GM21390 (cell line): ENCODE results near the gene CAMKV.
"Not testable (repeated sequence)": the region's sequence is repeated elsewhere in the genome, so short reads cannot be mapped to it uniquely, and the experiment has no call there.

Source experiments
- ATAC-seq: cut with Tn5 transposase; IDR thresholded peaks from one replicate; pipeline ENCODE4 v1.9.1; 2021; ENCODE audit not compliant: unreplicated experiment

Gene CAMKV

GRCh38 chr3:49869525-49870126, at the start of gene CAMKV:
Gene CAMKV, minus strand, starts transcription at chr3:49869906. Its CDS starts 7,518 bp downstream, at chr3:49862388.
- no peak for ATAC-seq

GRCh38 chr3:49917806-49918590, 48.3 kb upstream of the CAMKV start:
- not testable (repeated sequence) for ATAC-seq

- ATAC-seq, result no peak
Observed at GRCh38 chr3:49916686-49917085, 47.0 kb upstream of the CAMKV start.

- no peak for ATAC-seq
Observed at GRCh38 chr3:49914906-49915305, 45.2 kb upstream of the CAMKV start.

DNA sequence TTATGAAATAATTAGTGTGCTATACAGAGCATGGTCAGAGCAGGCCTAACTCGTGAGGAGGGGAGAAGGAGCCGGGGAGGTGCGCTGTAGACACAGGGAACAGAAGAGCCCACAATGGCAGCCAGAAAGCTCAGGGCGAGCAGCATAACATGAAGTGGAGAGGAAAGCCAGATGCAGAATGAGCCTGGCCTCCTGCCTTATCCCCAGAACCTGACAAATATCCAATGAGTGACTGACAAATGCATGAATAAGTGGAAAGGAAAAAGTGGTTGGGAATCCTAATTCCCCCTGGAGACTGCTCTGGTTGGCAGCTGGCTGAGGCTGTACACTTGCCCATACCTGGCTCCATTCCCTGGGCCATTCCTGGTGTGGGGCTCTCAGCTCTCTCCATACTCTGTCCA, 43.2 kb upstream of the CAMKV start:
- ATAC-seq, result no peak

GRCh38 chr3:49911611-49912010, 41.9 kb upstream of the CAMKV start:
- no peak for ATAC-seq

- no peak for ATAC-seq
Observed at GRCh38 chr3:49911124-49911420, 41.4 kb upstream of the CAMKV start.

- ATAC-seq, result no peak
Observed at GRCh38 chr3:49910409-49911123, 40.9 kb upstream of the CAMKV start.

DNA sequence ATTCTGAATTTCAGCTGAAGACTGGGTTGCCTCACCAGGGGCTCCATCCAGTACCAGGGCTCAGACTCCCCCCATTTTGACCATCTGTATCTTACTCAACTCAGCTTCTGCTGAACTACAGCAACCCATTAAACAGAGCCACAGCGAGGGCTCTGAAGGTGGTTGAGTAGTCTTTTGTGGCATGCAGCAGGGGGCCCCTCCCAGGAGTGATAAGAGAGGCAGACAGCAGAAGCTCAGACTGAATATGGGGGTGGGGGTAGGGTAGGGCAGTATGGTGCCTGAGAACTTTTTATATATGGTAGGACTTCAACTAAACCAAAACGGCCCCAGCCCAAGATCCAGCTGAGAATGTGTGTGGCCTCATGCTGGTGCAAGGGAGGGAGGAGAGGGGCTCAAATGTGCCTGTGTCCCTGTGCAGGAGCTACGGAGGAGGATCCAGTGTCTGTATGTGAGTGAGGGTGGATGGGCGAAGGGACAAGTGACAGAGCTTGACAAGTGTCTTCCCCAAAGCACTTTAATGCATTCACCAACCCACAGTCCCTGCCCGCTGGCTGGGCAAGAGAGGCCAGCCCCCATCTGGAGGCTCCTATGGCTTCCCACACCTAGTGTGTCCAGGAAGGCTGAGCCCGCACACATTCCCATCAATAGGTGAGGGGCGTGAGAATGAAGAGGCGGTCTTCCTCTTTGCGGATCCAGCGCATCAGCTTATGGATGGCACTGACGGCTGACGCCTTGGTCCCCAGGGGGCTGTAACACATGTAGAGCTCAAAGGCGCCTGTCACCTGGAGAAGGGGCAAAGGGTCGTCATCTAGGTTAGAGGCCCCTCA, 38.9 kb upstream of the CAMKV start:
- no peak for ATAC-seq

DNA sequence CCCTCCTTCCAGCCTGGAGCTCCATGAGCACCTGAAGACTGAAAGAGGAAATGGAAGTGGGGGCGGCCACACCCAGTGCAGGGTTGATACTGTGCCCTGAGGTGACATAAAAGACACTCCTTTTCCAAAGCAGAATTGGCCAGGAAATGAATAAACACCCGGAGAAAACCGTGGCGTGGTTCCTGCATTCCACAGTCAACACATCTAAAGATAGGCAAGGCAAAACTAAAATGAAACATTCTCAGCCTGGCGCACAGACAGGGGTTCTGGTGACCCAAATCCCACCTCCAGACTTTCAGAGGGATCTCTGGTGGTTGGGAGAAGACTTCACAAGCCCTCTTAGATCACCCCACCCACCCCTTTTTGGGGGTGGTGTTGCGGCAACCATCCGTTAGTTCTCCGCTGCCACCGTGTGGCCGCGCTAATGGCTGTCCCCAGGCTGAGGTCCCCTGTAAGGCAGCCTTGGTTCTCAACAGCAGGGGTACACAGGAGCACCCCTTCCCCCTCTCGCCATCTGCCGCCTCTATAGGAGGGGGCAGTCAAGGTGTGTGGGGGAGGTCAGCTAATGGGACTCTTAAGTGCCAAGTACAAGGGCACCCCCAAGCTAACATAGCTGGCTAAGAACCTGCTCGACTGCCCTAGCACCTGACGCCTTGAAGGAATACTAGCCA, 36.5 kb upstream of the CAMKV start:
- ATAC-seq, result no peak

- not testable (repeated sequence) for ATAC-seq
Observed at GRCh38 chr3:49904448-49904847, 34.7 kb upstream of the CAMKV start.

GRCh38 chr3:49903451-49904424, 34.0 kb upstream of the CAMKV start, which contains the start of gene MST1R:
Gene MST1R, minus strand, starts transcription at chr3:49903873. Its CDS starts 264 bp downstream, at chr3:49903609.
- ATAC-seq, result peak; percentile 72

- ATAC-seq, result no peak
Observed at GRCh38 chr3:49902511-49903345, 33.0 kb upstream of the CAMKV start.

- no peak for ATAC-seq
Observed at GRCh38 chr3:49901366-49902339, 31.9 kb upstream of the CAMKV start.

DNA sequence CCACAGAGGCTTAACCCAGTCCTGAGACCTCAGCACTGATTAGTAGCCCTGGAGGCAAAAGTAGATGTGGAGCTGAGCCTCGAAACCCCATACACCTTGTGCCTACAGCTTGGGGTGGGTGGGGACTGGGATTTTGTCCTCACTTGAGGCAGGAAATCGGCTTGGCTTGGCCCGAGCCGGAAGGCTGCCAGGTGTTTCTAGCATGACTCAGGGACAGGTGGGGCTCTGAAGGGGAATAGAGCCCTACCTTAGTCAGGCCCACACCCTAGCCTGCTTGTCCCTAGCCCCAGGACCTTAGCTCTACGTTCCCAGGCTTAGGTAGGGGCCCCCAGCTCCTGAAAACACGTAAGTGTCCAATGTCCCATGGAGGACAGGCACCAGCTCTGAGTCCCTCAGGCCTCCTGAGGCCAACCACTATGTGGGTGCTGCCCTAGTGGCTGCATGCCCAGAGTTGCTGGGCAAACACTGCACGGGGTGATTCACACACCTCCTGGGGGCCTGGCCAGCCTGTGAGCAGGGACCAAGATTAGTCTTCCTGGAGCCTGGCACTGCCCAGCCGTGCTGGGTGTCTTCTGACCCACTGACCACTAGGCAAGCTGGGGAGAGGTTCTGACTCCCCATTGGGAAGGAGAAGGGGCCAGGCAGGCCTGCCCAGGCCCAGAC, 30.9 kb upstream of the CAMKV start:
- ATAC-seq, result no peak

DNA sequence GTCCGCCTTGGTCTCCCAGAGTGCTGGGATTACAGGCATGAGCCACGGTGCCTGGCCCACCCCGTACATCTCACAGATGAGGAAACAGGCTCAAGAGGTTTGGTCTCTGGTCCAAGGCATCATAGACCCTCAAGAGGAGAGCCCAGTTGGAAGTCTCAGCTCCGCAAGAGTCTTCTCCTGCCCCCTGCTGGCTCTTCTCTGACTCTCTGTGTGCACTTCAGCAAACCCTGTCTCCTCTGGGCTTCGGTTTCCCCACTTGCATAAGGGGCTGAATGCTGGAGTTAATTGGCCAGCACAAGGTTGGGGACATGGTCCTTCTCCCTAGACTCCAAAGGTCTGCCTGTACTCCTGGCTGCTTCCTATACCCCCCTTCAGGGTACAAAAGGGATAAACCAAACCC, 30.1 kb upstream of the CAMKV start:
- ATAC-seq, result no peak

DNA sequence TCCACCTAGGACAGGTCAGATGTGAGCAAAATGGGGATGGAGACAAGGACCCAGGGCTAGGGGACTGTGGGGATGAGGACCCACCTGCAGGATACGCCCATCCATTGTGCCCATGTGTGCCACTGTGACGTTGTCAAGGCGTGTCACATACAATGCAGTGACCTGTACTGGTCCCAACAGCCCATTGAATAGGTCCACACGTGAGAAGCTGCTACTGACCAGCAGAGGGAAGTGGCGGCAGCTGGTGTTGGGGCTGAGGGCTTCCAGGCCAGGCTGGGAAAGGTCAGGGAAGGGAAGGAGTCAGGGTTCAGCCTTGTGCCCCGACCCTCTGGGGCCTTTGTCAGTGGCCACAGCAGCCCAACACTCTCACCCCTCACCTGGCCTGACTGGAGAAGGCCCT, 29.3 kb upstream of the CAMKV start:
- ATAC-seq, result no peak
